ENCODE data around the gene MPG.

DNA sequence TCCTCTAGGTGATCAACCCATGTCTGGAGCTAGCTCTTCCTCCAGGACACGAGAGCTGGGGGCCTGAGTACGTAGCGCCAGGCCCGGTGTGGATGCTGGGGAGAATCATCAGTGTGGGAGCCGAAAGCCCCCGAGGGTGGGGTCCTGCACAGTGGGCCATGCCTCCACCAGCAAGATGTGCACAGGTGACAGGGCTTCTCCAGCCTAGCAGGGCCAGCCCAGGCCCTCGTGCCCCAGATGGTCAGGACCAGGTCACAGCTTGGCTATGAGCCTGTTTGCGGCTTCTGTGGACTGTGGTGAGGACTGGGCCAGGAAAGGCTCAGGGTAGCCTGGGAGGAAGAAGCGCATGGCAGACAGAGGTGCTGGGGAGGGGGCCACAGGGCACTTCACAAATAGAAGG, 7.8 kb downstream of the MPG start:
- TF ChIP-seq, protein P1, sequence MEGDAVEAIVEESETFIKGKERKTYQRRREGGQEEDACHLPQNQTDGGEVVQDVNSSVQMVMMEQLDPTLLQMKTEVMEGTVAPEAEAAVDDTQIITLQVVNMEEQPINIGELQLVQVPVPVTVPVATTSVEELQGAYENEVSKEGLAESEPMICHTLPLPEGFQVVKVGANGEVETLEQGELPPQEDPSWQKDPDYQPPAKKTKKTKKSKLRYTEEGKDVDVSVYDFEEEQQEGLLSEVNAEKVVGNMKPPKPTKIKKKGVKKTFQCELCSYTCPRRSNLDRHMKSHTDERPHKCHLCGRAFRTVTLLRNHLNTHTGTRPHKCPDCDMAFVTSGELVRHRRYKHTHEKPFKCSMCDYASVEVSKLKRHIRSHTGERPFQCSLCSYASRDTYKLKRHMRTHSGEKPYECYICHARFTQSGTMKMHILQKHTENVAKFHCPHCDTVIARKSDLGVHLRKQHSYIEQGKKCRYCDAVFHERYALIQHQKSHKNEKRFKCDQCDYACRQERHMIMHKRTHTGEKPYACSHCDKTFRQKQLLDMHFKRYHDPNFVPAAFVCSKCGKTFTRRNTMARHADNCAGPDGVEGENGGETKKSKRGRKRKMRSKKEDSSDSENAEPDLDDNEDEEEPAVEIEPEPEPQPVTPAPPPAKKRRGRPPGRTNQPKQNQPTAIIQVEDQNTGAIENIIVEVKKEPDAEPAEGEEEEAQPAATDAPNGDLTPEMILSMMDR (IDR thresholded peaks at IDR 0.05; ENCODE audit: poor library complexity, severe bottlenecking): no peak
- TF ChIP-seq POLR2AphosphoS5 (IDR thresholded peaks at IDR 0.05): no peak
- TF ChIP-seq, protein P2, sequence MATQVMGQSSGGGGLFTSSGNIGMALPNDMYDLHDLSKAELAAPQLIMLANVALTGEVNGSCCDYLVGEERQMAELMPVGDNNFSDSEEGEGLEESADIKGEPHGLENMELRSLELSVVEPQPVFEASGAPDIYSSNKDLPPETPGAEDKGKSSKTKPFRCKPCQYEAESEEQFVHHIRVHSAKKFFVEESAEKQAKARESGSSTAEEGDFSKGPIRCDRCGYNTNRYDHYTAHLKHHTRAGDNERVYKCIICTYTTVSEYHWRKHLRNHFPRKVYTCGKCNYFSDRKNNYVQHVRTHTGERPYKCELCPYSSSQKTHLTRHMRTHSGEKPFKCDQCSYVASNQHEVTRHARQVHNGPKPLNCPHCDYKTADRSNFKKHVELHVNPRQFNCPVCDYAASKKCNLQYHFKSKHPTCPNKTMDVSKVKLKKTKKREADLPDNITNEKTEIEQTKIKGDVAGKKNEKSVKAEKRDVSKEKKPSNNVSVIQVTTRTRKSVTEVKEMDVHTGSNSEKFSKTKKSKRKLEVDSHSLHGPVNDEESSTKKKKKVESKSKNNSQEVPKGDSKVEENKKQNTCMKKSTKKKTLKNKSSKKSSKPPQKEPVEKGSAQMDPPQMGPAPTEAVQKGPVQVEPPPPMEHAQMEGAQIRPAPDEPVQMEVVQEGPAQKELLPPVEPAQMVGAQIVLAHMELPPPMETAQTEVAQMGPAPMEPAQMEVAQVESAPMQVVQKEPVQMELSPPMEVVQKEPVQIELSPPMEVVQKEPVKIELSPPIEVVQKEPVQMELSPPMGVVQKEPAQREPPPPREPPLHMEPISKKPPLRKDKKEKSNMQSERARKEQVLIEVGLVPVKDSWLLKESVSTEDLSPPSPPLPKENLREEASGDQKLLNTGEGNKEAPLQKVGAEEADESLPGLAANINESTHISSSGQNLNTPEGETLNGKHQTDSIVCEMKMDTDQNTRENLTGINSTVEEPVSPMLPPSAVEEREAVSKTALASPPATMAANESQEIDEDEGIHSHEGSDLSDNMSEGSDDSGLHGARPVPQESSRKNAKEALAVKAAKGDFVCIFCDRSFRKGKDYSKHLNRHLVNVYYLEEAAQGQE (IDR thresholded peaks at IDR 0.05; ENCODE audit: borderline replicate concordance): no peak
- no peak for TF ChIP-seq EZH2 (IDR thresholded peaks at IDR 0.05; ENCODE audit: borderline replicate concordance, insufficient read depth, low read length, poor library complexity, severe bottlenecking)
- no peak for TF ChIP-seq EP300 (conservative IDR thresholded peaks at IDR 0.05; ENCODE audit: poor library complexity, severe bottlenecking)
- TF ChIP-seq SMC3 (conservative IDR thresholded peaks at IDR 0.05; ENCODE audit: poor library complexity): no peak
- no peak for TF ChIP-seq TAF1 (IDR thresholded peaks at IDR 0.05; ENCODE audit: low read depth)
- no peak for TF ChIP-seq MXI1 (conservative IDR thresholded peaks at IDR 0.05; ENCODE audit: poor library complexity, severe bottlenecking)
- no peak for TF ChIP-seq RAD21 (conservative IDR thresholded peaks at IDR 0.05)

All from neural cell (in vitro differentiated cells).